UCSD-AML1 (cell line): ENCODE data around the gene LRG1.
A peak's percentile ranks its signal among the peaks of the same experiment; 100 is the strongest.

ENCODE experiments used
- DNase-seq: peaks from one replicate; lab custom pipeline; 2025; ENCODE audit not compliant: unreplicated experiment; lab: John Stamatoyannopoulos, UW

Gene LRG1

DNA sequence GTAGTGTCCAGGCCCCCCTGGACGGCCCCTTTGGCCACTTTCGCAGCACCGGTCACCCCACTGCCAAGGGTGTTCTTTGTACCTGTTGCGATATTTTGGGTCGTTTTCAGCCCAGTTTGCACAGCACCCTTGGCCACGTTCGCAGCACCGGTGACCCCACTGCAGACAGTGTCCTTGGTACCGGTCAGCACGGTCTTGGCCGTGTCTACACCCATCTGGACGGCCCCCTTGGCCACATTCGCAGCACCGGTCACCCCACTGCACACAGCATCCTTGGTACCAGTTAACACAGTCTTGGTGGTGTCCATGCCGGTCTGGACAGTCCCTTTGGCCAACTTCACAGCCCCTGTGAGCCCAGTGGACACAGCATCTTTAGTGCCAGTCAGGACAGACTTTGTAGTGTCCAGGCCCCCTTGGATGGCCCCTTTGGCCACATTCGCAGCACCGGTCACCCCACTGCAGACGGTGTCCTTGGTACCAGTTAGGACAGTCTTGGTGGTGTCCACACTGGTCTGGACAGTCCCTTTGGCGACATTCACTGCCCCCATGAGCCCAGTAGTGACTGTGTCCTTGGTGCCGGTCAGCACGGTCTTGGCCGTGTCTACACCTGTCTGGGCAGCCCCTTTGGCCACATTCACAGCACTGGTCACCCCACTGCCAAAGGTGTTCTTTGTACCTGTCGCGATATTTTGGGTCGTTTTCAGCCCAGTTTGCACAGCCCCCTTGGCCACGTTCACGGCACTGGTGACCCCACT lies 28.4 kb downstream of the LRG1 start:
- DNase-seq, result no peak

- no peak for DNase-seq
These were observed 29.2 kb downstream of the LRG1 start for GRCh38 chr19:4510435-4511255.

- DNase-seq, result no peak
These were observed 31.1 kb downstream of the LRG1 start for GRCh38 chr19:4508698-4509097.

DNA sequence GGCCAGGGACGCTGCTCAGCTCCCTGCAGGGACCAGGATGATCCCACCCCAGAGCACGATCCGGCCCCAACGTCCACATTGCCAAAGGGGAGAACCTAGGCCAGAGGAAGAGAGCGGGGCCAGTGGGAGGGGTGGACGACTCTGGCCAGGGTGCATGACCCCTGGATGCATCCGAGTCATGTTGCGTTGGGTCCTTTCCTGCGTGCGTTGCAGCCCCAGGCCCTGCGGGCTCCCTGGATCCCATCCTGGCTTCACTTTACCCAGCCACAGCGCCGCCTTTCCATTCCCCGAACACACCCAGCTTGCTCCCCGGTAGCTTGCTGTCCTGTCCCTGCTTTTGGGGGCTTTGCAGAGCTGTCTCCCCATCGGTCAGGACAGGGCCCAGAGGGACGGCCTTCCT lies 32.0 kb downstream of the LRG1 start:
- no peak for DNase-seq

DNA sequence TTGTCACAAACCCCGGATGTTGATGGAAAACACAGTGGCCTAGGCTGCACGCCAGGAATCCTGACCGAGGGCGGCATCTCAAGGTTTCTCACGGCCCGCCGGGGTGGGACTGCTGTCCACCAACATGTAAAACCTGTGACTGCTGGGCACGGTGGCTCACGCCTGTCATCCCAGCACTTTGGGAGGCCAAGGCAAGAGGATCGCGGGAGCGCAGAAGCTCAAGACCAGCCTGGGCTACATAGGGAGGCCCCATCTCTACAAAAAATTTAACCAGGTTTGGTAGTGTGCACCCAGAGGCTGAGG lies 32.7 kb downstream of the LRG1 start:
- DNase-seq, result no peak

DNA sequence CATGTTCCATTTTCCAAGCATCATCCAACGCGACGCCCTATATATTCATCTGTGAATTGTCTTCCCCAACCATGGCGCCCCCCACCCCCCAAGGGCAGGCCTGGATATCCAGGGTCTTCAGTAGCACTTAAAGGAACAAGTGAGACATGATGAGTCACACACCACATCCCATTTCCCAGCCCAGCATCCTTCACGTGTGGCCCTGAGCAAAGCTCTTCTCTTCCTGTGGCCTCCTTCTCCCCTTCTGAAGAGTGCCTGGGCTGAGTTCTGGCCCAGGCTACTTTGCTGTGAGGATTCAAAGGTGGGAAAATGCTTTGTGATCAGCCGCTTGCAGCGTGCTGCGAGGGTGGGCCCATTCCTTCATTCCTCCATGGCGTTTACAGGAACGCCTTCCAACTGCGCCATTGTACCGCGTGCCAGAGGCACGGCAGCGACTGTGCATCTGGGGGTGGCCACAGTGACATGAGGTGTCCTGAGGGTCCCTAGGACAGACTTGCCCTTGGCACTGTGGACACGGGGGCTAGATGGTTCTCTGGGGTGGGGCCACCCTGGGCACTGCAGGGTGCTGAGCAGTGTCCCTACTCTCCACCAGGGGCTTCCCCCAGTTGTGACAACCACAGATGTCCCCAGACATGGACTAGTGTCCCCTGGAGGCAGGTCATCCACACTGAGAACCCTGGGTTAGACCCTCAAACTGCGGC lies 33.2 kb downstream of the LRG1 start:
- peak; percentile 41 for DNase-seq

DNA sequence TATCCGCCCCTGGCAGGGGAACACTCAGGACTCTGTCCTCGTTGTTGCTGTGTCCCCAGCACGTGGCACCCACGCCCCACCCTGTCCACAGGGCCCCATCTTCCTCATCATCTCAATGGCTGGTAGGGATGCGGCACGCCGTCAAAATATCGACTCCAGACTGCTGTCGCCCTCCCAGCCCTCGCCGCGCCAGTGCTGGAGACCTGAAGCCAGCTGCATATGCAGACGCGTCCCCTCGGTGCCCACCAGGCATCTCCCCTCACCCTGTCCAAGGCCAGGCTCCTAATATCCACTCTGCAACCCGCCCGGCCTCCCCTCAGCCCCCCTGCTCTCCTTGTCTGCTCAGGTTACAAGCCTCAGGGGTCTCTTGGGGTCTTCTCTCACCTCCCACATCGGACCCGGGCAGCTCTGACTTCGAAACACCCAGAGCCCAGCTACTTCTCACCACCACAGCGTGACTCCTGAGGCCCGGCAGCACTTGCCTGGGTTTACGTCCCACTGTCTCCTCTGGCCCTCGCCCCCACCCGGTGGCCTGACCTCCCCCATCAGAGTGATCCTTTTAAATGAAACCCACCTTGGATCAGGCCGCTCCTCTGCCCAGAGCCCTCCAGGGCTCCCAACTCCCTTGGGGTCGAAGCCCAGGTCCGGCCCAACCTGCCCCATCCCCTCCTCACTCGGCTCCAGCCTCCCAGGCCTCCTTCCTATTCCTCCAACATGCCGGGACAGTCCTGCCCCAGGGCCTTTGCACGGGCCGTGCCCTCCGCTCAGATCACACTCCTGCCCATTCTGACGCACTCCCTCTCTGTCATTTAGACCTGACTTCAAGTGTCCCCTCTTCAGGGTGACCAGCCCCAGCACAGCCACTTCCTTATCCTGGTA lies 34.0 kb downstream of the LRG1 start:
- no peak for DNase-seq

- no peak for DNase-seq
These were observed 34.8 kb downstream of the LRG1 start for GRCh38 chr19:4504891-4505569.

- no peak for DNase-seq
These were observed 35.5 kb downstream of the LRG1 start for GRCh38 chr19:4504297-4504701.

DNA sequence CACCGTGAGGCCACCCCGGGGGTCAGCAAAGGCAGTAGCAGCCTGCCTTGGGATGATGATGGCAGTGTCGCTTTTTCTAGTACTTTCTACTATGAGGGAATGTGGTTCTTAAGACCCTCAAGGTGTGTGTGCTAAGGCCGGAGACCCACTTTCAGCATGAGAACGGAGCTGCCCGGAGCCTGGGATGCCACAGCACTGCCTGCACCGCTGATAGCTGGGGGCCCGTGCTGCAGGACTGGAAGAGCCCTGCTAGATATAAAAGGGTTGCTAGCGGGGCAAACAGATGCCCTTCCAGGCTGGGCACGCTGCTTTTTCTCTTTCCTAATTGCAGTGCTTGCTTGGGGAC lies 36.0 kb downstream of the LRG1 start:
- DNase-seq, result no peak

DNA sequence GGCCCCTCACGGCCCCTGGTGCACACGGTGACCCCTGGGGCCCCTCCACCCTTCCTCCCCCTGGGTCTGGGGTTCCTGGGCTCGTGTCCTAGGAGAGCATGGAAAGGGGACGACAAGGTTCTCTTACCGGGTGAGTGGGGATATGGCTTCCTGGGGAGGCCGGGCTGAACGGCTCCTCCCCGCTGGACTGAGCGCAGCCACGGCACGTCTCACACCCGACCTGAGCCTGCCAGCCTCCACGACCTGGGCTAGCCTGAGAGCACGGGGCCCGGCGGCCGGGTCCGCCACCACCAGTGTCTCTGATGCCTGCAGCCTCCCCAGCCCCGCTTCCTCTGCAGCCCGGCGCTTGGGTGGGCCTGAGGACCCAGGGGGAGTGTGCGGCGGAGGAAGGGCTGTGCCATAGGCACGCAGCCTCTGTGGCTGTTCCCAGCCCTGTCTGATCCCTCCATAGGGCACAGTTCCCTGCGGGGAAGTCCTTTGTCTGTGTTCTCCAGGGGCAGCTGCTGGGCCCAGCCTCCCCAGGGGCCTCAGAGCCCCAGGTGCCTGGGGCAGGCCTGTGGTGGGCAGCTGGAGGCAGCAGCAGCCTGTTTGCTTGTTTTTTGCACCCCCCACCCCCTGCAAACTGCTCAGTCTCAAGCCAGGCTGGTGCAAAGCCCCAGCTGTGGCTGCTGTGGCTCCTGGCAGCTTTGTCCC lies 36.6 kb downstream of the LRG1 start:
- no peak for DNase-seq

GRCh38 chr19:4502282-4503131 lies 37.3 kb downstream of the LRG1 start:
- no peak for DNase-seq

GRCh38 chr19:4501691-4502090 lies 38.1 kb downstream of the LRG1 start:
- no peak for DNase-seq

DNA sequence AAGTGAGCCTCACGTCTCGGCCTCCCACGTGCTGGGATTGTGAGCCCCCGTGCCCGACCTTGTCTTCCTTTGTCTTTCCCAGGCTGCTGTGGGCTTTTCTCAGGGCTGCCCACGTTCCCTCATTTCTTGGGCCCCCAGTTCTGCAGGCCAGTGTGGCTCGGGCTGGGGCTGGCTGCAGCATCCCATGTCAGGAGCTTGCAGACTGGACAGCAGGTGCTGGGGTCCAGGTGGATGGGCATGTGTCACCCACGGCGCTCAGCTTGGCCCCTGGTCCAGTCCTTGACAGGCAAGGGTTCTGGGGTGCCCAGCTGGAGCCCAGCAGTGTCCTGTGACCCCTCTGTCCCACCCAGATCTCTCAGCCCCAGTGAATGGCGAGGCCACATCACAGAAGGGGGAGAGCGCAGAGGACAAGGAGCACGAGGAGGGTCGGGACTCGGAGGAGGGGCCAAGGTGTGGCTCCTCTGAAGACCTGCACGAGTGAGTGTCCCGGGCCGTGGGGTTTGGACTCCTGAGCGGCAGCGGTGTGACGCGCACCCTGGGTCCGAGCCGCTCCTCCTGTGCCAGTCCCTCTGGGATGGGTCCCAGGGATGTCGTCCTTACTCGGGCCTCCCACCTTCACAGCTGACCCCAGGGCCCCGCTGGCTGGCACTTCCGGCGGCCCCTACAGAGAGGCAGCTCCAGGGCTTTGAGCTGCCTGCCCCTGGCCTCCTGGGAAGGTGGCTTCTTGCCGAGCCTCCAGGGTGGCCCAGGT lies 38.8 kb downstream of the LRG1 start:
- DNase-seq, result no peak

DNA sequence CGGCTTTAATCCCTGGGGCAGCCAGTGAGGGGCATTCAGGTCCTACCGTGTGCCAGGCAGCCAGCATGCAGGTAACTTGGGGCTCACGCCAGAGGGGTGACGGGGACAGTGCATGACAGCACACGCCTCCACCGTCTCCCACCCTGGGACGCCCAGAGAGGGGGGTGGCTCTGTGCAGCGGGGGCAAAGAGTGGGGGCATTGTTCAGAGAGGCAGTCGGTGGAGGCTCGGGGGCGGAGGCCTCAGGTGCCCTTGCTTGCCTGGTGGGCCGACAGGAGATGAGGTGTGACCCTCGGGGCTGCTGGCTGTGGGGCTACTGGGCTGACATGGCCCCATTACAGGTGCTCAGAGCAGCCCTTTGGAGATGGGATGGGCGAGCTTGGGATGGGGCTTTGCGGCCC lies 40.0 kb downstream of the LRG1 start:
- no peak for DNase-seq

GRCh38 chr19:4499318-4499717 lies 40.5 kb downstream of the LRG1 start:
- DNase-seq, result no peak

DNA sequence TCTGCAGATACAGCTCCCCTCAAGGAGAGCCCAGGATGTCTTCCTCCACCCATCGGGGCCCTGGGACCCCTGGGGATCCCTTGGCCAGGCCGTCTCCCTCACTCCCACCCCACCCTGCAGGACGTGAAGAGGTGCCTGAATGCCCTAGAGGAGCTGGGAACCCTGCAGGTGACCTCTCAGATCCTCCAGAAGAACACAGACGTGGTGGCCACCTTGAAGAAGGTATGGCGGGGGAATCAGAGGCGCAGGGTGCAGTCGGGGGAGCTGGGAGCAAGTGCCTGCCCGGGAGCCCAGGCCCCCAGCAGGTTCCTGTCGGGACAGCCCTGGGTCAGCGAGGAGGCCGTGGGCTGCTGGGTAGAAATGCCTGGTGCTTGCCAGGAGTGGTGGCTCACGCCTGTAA lies 41.1 kb downstream of the LRG1 start:
- no peak for DNase-seq

DNA sequence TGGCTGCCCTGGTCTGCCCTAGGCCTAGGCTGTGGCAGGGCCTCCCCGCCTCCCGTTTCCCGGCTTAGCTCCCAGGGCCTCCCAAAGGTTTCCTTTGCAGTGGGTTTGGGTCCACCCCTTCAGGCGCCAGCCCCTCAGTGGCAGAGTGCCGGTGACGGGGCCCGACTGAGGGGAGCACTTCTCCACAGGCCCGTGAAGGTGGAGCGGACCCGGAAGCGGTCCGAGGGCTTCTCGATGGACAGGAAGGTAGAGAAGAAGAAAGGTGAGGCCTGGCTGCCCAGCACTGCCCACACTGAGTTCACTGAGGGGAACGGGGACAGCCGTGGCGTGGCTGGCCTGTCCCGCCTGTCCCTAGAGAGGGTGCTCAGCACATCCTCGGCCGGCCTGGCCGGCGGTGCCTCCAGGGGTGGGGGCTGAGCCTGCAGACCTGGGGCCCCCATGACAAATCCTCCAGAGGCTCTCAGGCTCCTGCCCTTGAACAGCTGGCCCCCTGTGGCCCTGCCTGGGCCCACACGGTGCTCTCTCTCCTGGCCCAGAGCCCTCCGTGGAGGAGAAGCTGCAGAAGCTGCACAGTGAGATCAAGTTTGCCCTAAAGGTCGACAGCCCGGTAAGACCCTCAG lies 42.0 kb downstream of the LRG1 start:
- DNase-seq, result no peak
